Upper lobe of left lung (tissue), 4 donors: ENCODE measurements around the gene PRCC.

ENCODE experiments used
- EP300 ChIP-seq, 4 donors: sonication (generic); formaldehyde crosslinking; IDR thresholded peaks; one replicate each; pipeline ENCODE4 v1.5.1; 2017; ENCODE audit warnings: antibody characterized with exemption in 4 of 4, control low read depth in 2 of 4
- POLR2A ChIP-seq, 4 donors: fragments of 450-650 bp; IDR thresholded peaks; one replicate each; pipeline ENCODE4 v1.5.1; 2016 to 2017; ENCODE audit warnings: antibody characterized with exemption in 4 of 4, mild to moderate bottlenecking in 2 of 4
- TF ChIP-seq, protein P1 (sequence below), 6 experiments: fragments of 450-650 bp in 4 of 6; fragments of 200-600 bp in 2 of 6; sonication (generic) in 2 of 6; IDR thresholded peaks; one replicate each; pipeline ENCODE4 v1.5.1; 2016 to 2019; ENCODE audit warnings: antibody characterized with exemption in 6 of 6

DNA sequence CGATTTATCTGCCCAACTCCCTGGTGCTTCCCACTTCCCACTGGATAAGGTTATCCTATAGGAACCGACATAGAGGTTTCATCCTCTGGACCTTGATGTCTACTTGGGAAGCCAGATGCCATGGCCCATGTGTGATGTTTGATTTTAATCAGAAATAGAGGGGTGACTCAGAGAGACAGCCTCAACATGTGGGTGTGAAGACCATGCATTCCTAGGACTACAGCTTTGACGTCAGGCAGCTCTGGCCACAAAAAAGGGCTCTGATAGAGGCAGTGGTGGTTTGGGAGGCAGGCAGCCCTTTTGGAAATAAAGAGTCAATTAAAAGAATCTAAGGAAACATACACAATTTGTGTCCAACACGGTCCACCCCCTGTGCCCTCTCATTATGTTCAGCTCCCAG, 54.5 kb downstream of the PRCC start:
- TF ChIP-seq, protein P1, sequence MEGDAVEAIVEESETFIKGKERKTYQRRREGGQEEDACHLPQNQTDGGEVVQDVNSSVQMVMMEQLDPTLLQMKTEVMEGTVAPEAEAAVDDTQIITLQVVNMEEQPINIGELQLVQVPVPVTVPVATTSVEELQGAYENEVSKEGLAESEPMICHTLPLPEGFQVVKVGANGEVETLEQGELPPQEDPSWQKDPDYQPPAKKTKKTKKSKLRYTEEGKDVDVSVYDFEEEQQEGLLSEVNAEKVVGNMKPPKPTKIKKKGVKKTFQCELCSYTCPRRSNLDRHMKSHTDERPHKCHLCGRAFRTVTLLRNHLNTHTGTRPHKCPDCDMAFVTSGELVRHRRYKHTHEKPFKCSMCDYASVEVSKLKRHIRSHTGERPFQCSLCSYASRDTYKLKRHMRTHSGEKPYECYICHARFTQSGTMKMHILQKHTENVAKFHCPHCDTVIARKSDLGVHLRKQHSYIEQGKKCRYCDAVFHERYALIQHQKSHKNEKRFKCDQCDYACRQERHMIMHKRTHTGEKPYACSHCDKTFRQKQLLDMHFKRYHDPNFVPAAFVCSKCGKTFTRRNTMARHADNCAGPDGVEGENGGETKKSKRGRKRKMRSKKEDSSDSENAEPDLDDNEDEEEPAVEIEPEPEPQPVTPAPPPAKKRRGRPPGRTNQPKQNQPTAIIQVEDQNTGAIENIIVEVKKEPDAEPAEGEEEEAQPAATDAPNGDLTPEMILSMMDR (IDR thresholded peaks at IDR 0.05) = no peak
- TF ChIP-seq POLR2A (IDR thresholded peaks at IDR 0.05) (no peak), EP300 (IDR thresholded peaks at IDR 0.05) (no peak)
